ENCODE measurements around the gene GPR153. TPM values are rescaled to one million over a fixed set of nuclear protein-coding genes. Genes with fewer than 3 reads are reported as not detected.

GPR153 gene
- total RNA-seq, 4 donors from 2014 or later, result 3.3 to 162 (median 121) TPM

- no peak overlapping the region for H3K4me3 ChIP-seq
- no peaks in the 10 kb centered on the region for H3K27me3 ChIP-seq
- no peak for DNase-seq
- no peak overlapping the region for H3K27ac ChIP-seq
- H3K36me3 ChIP-seq, result peaks cover 0 to 7% (median 0%) of the 10 kb centered on the region in 3 donors
- peaks cover 5 to 30% (median 16%) of the 10 kb centered on the region in 4 donors for H3K4me1 ChIP-seq
- no peaks in the 10 kb centered on the region for H3K9me3 ChIP-seq
- TF ChIP-seq CTCF (IDR thresholded peaks at IDR 0.05), result no peak
- TF ChIP-seq POLR2A (IDR thresholded peaks at IDR 0.05), result no peak
These were observed 50.1 kb downstream of the GPR153 start for GRCh38 chr1:6210591-6211355.

- no peaks in the 10 kb centered on the region for H3K9me3 ChIP-seq
- H3K27me3 ChIP-seq, result no peaks in the 10 kb centered on the region
- H3K4me3 ChIP-seq, result peak overlapping the region in 1 of 4 donors; percentile 54
- no peak for TF ChIP-seq POLR2A (IDR thresholded peaks at IDR 0.05)
- no peak for TF ChIP-seq CTCF (IDR thresholded peaks at IDR 0.05)
- peaks cover 0 to 7% (median 0%) of the 10 kb centered on the region in 3 donors for H3K36me3 ChIP-seq
- H3K27ac ChIP-seq, result no peak overlapping the region
- H3K4me1 ChIP-seq, result peaks cover 5 to 39% (median 23%) of the 10 kb centered on the region in 4 donors
- no peak for DNase-seq
These were observed 51.0 kb downstream of the GPR153 start for GRCh38 chr1:6209661-6210580.

DNA sequence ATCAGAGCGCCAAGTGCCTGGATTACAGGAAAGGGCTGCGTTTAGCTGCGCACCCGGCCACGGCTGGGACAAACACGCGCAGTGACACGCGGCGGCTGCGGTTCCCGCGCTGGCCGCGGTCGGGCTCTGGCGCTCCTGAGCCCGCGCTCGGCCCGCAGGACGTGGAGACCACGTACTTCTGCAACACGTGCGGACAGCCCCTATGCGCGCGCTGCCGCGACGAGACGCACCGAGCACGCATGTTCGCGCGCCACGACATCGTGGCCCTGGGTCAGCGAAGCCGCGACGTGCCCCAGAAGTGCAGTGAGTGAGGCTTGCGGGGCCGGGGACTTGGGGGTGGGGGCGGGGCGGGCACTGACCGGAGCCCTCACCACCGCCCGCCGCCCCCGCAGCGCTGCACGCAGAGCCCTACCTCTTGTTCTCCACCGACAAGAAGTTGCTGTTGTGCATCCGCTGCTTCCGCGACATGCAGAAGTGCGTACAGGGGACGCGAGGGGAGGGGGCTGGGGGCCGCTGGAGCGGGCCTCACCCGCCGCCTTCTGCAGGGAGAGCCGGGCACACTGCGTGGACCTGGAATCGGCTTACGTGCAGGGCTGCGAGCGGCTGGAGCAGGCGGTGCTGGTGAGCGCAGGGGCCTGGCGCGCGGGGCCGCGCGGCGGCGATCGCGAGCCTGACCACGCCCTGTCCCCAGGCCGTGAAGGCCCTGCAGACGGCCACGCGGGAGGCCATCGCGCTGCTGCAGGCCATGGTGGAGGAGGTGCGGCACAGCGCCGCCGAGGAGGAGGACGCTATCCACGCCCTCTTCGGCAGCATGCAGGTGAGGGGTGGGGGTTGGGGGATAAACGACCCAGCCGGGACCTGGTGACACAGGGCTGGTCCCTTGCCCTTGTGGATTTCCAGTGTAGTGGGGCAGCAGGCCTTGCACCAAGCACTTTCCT, 51.9 kb downstream of the GPR153 start:
- peak overlapping the region; percentile 29 to 57 (median 52) for H3K4me3 ChIP-seq

GRCh38 chr1:6207921-6208320, 53.0 kb downstream of the GPR153 start:
- Histone ChIP-seq H3K27me3 (no peaks in the 10 kb centered on the region), H3K9me3 (no peaks in the 10 kb centered on the region), H3K4me1 (peaks cover 5 to 44% (median 25%) of the 10 kb centered on the region in 4 donors), H3K4me3 (no peak overlapping the region), H3K36me3 (peaks cover 0 to 7% (median 0%) of the 10 kb centered on the region in 3 donors), H3K27ac (no peak overlapping the region)
- DNase-seq, result no peak
- no peak for TF ChIP-seq CTCF (IDR thresholded peaks at IDR 0.05)

More for the DNA sequence above, 51.9 kb downstream of the GPR153 start:
- H3K4me1 ChIP-seq, result peaks cover 5 to 44% (median 25%) of the 10 kb centered on the region in 4 donors
- H3K27me3 ChIP-seq, result no peaks in the 10 kb centered on the region
- peak in 2 of 3 donors; percentile 62 to 78 for DNase-seq
- H3K36me3 ChIP-seq, result peaks cover 0 to 7% (median 0%) of the 10 kb centered on the region in 3 donors
- H3K9me3 ChIP-seq, result no peaks in the 10 kb centered on the region
- H3K27ac ChIP-seq, result peak overlapping the region in 1 of 4 donors; percentile 38
- TF ChIP-seq POLR2A (IDR thresholded peaks at IDR 0.05), result no peak
- peak; percentile 22 to 72 (median 53) for TF ChIP-seq CTCF (IDR thresholded peaks at IDR 0.05)

Data from Peyer's patch (tissue), 4 donors.